ENCODE results near the gene GALK1.
"Not testable (repeated sequence)": the region's sequence is repeated elsewhere in the genome, so short reads cannot be mapped to it uniquely, and the experiment has no call there.

The GALK1 gene

DNA sequence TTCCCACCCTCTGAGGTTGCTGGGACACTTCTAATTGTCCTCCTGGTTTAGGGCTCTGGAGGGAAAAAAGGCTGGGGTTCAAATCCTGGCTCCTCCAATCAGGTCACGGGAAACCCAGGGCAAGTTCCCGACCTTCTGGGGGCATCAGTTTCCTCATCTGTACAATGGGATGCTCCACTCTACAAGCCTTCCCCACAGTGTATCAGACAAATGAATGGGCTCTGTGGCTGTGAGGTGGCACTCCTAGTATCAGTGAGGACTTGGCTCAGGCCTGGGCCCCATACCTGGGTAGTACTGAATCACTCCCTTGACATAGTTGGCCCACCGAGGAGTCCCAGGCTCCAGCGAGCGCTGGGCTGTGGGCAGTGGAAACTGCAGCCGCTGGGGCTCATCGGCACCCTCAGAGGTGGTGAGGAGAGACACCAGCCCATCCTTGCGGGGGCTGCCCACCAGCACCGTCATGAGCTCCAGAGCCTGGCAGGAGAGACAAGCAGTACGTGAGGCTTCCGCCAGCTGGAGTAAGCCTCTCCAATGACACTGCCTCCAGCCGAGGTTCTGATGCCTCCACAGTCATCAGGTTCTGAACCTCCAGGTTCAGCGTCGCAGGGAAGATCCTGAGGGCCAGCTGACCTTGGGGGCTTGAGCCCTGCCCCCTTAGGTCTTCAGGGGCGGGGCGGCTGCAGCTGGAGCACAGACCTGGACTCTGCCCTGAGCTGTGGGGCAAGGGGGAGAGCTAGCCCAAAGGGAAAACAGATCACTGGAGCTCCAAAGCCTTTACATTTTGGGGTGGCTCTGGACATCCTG lies 1.2 kb downstream of the GALK1 start:
- DNase-seq: no peak

DNA sequence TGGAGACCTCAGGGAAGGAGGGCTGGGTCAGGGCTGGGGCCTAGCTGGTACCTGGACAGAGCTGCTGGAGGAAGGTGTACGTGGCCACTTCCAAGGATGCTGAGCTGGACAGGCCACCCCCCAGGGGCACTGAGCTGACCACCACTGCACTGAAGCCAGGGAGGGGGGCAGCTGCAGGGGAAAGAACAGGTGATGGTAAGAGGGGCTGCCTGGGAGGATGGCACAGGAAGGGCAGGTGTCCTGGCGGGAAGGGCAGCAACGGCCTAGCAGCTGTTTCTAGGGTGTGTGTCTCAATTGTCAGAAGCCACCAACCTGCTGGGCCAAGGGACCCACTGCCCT lies 1.8 kb downstream of the GALK1 start:
- no peak for DNase-seq

DNA sequence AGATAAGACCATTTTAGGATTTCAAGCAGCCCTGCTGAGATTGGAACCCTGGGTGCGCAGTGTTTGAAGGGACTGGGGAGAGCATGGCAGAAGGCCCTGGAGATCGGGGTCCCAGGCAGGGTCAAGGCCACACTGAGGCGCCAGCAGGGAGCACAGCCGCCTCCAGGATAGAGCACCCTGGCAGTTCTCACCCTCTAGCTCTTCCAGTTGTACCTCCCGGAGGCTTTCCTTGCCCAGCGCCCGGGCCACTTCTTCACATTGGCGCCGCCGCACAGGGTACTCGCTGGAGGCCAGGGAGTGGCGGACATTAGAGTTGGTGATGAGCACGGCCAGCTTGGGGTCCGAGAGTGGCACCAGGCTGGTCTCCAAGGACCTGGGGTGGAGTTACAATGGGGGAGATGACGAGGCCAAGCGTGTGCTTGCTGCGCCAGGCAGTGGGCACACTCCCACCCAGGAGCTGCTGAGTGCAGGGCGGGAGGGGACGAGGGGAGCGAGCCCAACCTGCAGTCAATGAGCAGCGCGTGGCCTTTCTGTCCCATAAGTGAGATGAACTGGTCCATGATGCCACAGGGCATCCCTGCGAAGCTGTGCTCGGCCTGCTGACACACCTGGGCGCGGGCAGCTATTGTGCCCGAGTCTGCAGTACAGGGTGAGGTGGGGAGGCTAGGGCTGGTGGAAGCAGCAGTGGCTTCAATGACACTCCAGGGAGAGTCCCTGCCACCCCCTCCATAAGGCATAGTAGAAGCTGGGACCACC lies 2.3 kb downstream of the GALK1 start:
- DNase-seq: no peak

DNA sequence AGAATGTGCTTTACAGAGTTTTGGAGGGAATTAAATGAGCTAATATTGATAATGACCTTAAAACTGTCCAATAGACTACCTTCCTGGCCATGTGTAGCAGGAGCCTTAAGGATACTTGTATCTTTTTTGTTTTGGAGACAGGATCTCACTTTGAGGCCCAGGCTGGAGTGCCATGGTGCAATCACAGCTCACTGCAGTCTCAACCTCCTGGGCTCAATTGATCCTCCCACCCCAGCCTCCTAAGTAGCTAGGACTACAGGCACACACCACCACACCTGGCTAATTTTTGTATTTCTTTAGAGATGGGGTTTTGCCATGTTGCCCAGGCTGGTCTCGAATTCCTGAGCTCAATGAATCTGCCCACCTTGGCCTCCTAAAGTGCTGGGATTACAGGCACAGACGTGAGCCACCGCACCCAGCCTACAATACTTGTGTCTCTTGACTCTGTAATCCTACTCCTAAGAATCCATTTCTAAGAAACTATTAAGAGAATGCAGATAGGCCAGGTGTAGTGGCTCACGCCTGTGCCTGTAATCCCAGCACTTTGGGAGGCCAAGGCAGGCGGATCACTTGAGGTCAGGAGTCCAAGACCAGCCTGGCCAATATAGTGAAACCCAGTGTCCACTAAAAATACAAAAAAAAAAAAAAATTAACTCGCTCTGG lies 4.9 kb downstream of the GALK1 start:
- not testable (repeated sequence) for DNase-seq

DNA sequence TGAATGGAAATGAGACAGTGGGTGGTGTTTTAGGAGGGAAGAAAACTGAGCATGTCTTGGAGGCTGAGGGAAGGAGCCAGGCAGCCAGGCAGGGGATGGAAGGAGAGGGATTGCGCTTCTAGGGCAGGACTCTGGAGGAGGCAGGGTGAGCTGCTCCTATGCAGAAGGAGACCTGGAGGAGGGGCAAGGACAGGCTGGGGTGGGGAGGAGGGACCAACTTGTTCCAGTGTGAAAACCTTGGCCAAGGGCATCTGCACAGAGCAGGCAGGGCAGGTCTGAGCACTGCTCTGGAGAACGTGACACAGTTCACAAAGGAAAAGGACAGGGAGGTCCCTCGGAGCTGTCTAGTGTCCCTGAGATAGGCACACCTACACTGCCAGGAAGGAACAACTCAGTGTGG lies 5.5 kb downstream of the GALK1 start:
- DNase-seq: no peak

DNA sequence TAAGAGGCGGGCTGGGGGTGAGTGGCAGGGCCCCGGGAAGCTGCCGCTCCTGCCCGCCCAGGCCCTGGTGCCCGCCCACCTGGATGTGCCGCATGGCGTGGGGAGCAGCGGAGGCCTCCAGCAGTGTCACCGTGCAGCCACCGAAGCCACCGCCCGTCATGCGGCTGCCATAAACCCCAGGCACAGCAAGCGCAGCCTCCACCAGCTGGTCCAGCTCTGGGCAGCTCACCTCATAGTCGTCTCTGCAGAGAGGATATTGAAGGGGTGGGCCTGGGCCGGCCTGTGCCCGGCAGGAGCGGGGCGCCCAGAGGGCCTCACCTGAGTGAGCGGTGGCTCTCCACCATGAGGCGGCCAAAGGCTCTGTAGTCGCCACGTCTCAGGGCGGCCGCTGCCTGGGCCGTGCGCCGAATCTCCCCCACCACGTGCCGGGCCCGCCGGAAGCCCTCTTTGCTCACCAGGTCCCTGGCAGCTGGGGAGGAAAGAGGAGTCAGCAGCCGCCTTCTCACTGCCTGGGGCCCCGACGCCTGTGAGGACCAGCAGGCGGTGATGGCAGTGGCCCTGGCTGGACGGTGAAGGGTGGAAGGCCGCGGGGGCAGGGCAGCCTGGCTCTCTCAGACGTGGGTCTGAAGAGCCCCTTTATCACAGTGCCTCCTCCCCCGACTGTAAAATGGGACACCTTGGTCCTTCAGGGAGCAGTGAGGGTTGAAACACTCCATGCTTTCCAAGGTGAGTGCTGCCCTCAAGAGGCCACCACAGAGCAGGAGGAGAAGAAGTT lies 6.7 kb downstream of the GALK1 start:
- no peak for DNase-seq

DNA sequence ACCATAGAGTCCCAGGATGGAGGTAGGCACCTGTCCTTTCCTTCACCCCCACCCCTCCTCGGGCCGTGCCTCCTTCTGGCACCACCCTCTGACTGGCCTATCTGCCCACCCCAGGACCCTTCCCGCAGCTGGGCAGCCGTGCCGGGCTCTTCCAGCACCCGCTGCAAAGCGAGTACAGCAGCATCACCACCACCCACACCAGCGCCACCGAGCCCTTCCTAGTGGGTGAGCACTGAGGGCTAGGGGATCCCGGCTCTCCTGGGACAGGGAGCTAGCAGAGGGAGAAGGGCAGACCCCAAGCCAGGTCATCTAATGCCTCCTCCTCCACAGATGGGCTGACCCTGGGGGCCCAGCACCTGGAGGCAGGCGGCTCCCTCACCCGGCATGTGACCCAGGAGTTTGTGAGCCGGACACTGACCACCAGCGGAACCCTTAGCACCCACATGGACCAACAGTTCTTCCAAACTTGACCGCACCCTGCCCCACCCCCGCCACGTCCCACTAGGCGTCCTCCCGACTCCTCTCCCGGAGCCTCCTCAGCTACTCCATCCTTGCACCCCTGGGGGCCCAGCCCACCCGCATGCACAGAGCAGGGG lies 7.8 kb downstream of the GALK1 start:
- DNase-seq: no peak

DNA sequence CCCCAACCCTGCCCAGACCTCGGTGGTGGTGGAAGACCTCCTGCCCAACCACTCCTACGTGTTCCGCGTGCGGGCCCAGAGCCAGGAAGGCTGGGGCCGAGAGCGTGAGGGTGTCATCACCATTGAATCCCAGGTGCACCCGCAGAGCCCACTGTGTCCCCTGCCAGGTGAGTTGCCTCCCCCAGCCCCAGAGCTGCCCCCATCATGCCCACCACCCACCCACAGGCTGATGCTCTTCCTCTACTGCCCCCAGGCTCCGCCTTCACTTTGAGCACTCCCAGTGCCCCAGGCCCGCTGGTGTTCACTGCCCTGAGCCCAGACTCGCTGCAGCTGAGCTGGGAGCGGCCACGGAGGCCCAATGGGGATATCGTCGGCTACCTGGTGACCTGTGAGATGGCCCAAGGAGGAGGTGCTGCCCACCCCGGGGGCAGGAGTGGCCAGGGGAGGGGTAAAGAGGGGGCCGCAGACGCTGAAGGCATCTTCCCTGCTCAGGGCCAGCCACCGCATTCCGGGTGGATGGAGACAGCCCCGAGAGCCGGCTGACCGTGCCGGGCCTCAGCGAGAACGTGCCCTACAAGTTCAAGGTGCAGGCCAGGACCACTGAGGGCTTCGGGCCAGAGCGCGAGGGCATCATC lies 8.4 kb downstream of the GALK1 start:
- DNase-seq: no peak

DNA sequence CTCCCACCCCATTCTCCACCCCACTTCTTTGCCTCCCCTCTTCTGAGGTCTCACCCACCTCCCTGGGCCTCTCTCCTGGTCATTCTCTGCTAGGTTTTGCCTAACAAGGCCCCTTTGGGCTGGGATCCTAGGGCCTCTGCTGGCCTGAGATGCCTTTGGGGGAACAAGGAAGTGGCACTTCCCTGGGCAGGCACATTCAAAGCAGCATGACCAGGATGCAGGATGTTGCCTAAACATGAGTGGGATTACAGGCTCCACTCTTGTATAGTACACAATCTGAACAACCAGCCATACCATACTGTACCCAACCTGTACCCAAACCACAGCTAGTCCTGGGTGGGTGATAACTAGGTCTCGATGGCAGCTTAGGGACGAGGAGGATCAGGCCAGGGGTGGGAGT lies 9.0 kb downstream of the GALK1 start:
- no peak for DNase-seq

DNA sequence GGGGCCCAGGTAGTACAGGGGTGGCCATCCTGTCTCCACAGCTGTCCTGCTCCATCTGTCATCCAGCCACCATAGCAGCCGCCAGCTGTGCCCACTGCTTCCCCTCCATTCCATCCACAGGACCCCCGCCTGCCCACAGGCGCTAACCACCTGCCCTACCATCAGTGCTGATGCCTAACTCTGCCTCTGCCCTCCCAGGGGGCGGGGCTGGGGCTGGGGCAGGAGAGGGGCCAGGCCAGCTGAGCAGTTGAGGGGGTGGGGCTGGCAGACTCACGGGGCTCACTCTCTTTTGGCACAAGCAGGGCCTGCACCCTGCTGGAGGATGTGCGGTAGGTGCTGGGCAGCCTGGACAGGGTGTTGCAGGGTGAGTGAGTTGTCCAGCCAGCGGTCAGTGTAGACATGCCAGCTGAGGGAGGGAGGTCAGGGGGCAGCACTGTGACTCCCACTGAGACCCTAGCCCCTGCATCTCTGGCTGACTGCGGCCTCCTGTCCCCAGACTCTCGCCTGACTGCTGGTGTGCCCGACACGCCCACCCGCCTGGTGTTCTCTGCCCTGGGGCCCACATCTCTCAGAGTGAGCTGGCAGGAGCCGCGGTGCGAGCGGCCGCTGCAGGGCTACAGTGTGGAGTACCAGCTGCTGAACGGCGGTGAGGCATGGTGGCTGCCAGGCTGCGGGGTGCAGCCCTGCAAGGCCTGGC lies 9.6 kb downstream of the GALK1 start:
- DNase-seq: no peak

DNA sequence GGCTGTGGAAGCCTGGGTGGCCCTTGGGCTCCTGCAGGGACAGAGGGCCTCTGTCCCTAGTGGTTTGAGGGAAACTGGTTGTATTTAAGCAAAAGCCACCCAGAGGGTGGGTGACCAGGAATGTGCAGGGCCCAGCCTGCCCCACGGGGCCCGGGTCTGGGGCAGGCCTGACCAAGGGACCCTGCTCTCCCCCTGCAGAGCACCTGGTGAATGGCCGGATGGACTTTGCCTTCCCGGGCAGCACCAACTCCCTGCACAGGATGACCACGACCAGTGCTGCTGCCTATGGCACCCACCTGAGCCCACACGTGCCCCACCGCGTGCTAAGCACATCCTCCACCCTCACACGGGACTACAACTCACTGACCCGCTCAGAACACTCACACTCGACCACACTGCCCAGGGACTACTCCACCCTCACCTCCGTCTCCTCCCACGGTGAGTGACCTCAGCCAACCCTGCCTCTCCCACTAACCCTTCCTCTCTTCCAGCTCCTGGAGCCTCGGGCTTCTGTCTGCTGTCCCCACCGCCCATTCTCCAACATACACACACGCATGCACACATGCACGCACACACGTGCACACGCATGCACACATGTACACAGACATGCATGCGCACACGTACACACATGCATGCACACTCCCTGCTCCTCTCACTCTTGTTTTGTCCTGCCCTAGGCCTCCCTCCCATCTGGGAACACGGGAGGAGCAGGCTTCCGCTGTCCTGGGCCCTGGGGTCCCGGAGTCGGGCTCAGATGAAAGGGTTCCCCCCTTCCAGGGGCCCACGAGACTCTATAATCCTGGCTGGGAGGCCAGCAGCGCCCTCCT lies 10.4 kb downstream of the GALK1 start:
- DNase-seq: no peak

DNA sequence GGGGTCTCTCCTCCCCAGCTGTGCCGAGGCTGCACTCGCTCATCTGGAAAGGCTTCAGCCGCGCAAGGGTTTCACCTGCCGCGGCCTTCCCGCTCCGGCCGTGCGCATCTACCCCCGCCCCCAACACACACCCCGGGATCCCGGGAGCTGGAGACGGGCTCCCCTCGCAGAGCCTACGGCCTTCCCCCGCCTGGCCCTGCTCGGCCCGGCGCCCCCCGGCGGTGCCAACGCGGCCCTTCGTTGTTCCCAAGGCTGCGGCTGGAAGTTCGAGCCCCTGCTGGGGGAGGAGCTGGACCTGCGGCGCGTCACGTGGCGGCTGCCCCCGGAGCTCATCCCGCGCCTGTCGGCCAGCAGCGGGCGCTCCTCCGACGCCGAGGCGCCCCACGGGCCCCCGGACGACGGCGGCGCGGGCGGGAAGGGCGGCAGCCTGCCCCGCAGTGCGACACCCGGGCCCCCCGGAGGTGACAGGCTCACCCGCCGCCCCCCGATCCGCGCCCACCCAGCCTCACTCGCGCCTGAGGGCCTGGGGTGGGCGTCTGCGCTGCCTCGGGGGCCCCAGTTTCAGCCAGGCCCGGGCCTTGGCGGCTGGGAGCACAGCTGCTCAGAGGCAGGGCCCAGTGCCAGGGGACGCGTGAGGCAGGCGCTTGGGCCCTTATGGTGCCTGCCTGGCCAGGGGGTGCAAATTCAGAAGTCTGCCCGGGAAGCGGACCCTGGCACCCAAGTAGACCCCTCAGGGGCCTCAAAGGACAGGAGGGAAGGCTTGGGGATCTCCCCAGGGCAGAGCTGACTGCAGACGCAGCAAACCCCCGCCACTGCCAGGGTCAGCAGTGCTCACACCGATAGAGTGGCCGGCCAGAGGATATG lies 11.2 kb downstream of the GALK1 start:
- DNase-seq: no peak

DNA sequence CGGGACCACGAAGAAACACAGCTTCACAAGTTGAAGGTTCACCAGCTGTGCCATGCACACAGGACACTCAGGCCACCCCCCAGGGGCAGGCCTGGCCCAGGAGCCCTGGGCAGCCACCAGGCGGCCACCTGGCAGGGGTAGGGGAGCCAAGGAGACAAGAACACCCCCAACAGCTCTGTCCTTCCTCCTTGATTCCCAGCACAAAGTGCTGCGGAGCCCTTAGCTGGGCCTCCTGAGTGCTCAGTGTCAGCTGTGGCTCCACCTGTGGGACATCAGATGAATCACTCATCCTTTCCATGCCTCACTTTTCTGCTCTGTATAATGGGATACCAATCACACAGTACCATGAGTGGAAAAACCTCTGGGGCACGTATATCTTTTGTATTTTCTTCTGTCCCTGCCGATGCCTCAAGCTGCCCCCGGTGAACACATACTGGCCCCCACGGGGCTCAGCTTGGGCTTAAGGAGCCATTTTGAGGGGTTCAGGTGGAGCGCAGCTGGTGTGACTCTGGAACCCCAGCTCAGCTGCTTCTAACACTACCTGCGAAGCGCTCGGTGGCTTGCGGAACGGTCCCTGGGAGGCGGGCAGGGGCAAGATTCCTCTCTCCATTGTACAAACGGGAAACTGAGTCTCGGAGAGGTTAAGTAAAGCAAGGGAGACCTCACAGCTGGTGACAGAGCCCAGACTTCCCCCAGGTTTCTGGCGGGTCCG lies 12.0 kb downstream of the GALK1 start:
- DNase-seq: no peak

DNA sequence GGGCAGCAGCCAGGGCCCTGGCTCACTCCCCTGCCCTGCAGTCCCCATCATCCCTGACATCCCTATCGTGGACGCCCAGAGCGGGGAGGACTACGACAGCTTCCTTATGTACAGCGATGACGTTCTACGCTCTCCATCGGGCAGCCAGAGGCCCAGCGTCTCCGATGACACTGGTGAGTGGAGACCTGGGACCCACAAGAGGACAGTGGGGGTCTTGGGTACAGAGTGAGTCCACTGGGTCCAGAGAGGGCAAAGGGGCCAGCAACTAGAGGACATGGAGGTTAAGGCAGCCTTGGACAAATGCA lies 12.6 kb downstream of the GALK1 start:
- no peak for DNase-seq

DNA sequence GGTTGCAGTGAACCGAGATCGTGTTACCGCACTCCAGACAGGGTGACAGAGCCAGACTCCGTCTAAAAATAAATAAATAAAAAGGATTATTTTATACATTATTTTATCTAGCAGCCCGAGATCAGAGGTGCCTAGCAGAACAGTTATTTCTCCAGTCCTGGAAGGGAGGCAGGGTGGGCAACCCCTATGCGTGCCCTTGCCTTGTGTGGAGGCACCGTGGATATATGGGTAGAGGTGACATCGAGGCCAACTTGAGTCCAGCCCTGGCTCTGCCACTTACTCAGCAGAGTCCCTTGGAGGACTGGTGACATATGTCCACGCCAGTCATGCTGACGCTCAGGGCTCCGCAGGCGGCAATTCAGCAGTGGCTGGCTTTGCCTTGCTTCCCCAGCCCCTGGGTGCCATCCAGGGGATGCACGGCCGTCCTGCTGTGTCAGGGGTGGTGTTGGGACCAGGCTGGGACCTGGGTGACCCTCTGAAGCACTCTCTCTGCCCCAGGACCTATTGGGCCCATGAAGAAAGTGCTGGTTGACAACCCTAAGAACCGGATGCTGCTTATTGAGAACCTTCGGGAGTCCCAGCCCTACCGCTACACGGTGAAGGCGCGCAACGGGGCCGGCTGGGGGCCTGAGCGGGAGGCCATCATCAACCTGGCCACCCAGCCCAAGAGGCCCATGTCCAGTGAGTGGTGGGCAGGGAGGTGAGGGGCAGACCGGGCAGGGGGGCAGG lies 13.2 kb downstream of the GALK1 start:
- no peak for DNase-seq

DNA sequence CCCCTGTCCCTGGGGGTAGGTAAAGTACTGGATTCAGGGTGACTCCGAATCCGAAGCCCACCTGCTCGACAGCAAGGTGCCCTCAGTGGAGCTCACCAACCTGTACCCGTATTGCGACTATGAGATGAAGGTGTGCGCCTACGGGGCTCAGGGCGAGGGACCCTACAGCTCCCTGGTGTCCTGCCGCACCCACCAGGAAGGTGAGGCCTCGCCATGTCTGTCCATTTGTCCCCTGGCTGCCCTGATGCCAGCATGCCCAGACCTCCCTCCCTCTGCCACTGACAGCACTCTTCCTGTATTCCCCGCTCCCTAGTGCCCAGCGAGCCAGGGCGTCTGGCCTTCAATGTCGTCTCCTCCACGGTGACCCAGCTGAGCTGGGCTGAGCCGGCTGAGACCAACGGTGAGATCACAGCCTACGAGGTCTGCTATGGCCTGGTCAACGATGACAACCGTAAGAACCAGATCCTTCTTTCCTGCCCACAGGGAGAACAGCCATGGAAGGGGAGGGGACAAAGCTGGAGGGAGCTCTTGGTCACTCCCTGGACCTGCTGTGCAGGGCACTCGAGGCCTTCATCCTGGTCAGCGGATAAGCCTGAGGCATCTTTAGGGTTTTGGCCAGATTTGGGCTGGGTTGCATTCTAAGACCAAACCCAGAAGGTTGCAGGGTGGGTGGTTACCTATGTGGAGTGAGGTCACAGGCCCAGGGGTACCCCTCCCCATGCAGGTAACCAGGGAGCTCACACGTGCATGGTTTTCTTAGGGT lies 14.2 kb downstream of the GALK1 start:
- DNase-seq: no peak

DNA sequence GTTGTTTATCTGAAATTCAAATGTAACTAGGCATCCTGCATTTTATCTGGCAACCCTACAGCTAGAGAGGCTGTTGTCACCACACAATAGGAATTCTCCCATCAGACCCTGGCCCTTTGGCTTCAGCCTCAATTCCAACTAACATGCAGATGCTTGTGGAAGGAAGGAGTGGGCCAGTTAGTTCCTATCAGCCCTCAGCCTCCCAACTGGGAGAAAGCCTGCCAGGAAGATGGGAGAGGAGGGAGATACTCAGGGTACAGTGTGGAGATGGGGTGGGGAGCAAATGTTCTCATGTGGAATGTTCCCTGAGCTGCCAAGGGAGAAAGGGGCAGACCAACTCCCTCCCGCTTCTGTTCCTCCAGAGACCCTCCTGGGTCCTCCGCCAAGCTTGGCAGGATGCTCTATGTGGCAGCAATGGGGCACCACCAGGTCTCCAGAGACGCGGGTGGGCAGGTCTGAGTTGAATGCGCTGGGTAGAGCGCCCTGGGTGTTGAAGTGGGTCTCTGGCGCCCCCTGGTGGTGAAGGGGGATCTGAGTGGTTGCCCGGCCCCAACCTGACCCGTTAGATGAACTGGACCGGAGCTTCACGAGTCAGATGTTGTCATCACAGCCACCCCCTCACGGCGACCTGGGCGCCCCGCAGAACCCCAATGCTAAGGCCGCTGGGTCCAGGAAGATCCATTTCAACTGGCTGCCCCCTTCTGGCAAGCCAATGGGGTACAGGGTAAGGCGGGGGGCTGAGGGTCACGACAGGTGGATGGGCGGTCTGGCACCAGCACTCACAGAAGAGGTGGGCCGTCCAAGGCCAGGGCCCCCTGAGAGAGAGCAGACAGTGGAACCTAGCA lies 15.2 kb downstream of the GALK1 start:
- DNase-seq: no peak

Data from NCI-H1417 treated with DMSO at 0.1 percent for 48 hours (cell line).